Measurements from ENCODE around the gene GPR152.

GPR152 gene, protein sequence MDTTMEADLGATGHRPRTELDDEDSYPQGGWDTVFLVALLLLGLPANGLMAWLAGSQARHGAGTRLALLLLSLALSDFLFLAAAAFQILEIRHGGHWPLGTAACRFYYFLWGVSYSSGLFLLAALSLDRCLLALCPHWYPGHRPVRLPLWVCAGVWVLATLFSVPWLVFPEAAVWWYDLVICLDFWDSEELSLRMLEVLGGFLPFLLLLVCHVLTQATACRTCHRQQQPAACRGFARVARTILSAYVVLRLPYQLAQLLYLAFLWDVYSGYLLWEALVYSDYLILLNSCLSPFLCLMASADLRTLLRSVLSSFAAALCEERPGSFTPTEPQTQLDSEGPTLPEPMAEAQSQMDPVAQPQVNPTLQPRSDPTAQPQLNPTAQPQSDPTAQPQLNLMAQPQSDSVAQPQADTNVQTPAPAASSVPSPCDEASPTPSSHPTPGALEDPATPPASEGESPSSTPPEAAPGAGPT
- total RNA-seq, result 0 to 0.08 (median 0) reads per million in 4 donors

DNA sequence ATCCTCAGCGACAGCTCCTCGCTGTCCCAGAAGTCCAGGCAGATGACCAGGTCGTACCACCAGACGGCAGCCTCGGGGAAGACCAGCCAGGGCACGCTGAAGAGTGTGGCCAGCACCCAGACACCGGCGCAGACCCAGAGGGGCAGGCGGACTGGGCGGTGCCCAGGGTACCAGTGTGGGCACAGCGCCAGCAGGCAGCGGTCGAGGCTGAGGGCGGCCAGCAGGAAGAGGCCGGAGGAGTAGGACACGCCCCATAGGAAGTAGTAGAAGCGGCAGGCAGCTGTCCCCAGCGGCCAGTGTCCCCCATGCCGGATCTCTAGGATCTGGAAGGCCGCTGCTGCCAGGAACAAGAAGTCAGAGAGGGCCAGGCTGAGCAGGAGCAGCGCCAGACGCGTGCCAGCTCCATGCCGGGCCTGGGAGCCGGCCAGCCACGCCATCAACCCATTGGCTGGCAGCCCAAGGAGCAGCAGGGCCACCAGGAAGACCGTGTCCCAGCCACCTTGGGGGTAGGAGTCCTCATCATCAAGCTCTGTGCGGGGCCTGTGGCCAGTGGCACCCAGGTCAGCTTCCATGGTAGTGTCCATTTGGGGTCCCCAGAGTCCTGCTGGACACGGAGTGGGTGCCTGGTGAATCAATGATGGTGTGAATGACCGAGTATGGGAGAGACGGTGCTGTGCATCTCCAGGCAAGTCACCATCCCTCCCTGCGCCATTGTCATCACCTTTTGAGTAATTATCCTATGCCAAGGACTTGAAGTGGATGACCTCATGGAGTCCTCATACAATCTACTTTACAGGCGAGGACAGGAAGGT is at the start of gene GPR152:
Gene GPR152 (minus strand): TSS at position 589 of the 812 bp plus-strand sequence. CDS start 5 bp downstream, at position 584.
- no peak for DNase-seq

GRCh38 chr11:67501854-67502253 is 49.3 kb upstream of the GPR152 start:
- no peak for DNase-seq

DNA sequence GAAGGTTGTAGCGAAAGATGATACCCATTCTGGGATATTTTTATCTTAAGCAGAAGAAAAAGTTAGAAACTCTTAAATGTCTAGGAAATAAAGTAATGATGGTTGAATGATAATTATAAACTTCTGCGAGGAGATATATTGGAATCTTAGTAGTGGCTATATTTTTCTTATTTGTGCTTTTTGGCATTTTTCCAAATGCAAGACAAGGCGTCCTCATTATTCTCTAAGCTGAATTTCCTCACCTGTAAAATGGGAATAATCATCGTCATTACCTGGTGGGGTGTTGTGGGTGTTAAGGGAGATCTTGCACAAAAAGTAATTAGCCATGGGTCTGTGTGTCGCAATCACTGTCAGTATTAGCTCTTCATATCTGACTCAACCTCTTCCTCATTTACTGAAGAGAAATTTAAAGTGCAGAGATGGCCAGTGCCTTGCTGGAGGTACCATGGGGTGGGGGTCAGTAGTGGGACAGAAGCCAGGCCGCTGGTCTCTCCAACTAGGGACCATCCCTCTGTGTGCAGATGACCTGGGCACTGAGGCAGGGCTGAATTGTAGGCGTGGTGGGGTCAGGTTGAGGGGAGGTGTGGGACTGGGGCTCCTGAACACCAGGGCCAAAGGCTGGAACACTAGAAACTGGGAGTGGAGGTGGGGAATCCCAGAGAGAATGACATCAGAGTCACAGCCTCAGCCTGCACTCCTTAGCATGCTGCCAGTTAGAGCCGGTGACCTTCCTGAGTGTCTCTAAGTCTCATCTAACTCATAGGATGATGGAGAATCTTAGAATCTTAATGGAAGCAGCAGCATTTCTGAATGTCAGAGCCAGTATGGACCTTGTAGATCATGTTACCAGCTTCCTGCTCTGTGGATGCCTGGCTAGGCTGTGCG is 48.5 kb upstream of the GPR152 start:
- DNase-seq, result no peak

GRCh38 chr11:67500484-67500821 is 47.9 kb upstream of the GPR152 start:
- no peak for DNase-seq

GRCh38 chr11:67499808-67500483 is 47.4 kb upstream of the GPR152 start:
- DNase-seq, result no peak

- no peak for DNase-seq
These were observed 46.0 kb upstream of the GPR152 start for GRCh38 chr11:67498544-67498972.

- no peak for DNase-seq
These were observed 45.2 kb upstream of the GPR152 start for GRCh38 chr11:67497656-67498291.

DNA sequence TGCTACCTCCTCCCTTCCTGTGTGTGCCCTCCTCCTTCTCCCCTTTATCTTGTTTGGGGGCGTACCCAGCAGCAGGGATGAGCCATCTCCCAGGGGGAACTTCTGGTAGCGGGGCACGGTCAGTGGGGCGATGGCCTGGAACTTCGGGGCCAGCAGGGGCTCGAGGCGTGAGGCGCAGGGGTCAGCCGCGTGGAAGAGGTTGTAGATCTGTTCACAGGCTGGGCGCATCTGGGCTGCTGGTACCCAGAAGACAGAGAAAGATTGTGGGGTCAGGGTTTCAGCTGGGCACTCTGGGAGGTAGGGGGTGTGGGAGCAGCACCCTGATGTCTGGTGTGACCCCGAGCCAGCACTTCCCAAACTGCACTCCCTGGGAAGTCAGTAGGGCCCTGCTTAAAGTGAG is 43.6 kb upstream of the GPR152 start:
- no peak for DNase-seq

- DNase-seq, result no peak
These were observed 42.9 kb upstream of the GPR152 start for GRCh38 chr11:67495234-67496005.

- DNase-seq, result no peak
These were observed 42.1 kb upstream of the GPR152 start for GRCh38 chr11:67494371-67495233.

GRCh38 chr11:67493548-67494370 is 41.2 kb upstream of the GPR152 start:
- DNase-seq, result no peak

DNA sequence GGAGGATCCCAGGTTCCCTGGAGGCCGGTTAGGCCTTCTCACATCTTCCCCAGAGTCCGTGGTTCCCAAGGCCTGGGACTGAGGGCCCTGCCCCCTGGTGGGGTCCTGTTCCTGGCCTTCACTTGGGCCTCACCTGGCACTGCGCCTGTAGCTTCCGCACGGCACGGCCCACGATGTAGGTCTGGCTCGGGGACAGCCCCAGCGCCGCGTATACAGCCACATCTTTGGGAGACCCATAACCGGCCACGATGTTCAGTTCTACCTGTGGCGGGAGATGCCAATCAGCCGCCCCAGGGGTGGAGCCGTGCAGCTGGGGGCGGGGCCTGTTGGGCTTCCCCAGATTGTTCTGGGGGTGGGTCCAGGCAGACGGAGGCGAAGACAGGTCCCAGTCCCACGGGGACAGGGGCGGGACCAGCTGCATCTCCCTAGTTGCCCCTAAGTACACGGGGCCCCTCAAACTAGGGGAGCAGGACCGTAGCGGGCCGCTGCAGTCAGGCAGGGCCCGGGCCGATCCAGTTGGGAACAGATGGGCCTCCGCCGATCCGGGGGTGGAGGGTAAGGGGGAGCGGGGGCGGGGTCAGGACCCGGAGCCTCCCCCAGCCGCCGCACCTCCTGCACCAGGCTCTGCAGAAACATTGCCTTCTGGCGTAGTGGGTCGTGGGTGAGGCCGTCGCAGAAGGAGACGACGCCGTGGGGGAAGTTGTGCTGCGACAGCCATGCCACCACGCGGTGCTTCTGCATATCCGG is 40.4 kb upstream of the GPR152 start:
- no peak for DNase-seq

GRCh38 chr11:67492069-67492727 is 39.7 kb upstream of the GPR152 start:
- DNase-seq, result no peak

DNA sequence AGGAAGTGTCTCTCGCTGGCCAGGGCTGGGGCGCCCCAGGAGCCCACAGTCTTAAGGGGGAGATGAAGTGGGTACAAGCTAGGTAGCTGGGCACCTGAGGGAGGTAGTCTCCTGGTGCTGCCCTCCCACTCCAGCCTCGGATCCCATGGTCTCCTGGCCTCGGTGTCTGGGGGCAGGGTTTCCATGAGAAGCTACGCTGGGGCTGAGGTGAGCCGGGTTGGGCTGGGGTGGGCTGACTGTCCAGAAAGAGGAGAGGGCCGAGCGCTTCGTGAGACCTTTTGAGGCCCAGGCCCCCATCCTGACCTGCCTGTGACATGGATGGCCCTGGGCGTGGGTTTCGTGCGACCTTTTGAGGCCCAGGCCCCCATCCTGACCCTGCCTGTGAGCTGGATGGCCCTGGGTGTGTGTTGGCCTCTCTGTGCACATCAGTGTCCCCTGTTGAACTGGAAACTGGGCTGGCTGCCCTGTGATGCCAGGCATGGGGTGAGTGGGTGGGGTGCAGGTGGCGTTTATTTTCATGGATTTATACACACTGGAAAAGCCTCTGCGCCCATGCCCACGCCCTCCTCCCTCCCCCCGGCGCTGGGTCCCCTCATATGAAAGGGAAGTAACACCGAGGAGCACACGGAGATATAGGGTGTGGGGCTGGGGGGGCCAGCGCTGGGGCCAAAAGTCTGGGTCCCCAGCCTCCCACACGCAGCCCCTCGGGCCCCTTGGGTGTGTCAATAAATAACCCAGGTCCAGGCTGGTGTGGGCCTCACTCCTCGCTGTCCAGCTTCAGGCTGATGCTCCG is 38.9 kb upstream of the GPR152 start:
- DNase-seq, result no peak

DNA sequence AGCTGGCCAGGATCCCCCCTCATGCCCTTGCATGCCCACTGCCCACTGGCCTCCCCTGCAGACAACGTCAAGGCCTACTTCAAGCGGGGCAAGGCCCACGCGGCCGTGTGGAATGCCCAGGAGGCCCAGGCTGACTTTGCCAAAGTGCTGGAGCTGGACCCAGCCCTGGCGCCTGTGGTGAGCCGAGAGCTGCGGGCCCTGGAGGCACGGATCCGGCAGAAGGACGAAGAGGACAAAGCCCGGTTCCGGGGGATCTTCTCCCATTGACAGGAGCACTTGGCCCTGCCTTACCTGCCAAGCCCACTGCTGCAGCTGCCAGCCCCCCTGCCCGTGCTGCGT is 38.2 kb upstream of the GPR152 start:
- no peak for DNase-seq

- no peak for DNase-seq
These were observed 37.6 kb upstream of the GPR152 start for GRCh38 chr11:67489885-67490726.
